Left ventricle myocardium inferior (tissue), 1 donor: ENCODE measurements around the gene WDR27. TPM values are rescaled to one million over a fixed set of nuclear protein-coding genes. Genes with fewer than 3 reads are reported as not detected.
"Not testable (repeated sequence)": the region's sequence is repeated elsewhere in the genome, so short reads cannot be mapped to it uniquely, and the experiment has no call there.

ENCODE experiments used
- DNase-seq: peaks from one replicate; pipeline ENCODE4 v3.0.0-alpha.2; 2020
- H3K27ac ChIP-seq: fragments of 200-600 bp; replicated peaks from 2 replicates; pipeline ENCODE4 v1.8.0; 2021
- H3K27me3 ChIP-seq: fragments of 200-600 bp; 2 replicates; pipeline ENCODE4 v1.8.0; 2021; ENCODE audit warnings: low read depth
- H3K36me3 ChIP-seq: fragments of 200-600 bp; 2 replicates; pipeline ENCODE4 v1.8.0; 2021
- H3K4me1 ChIP-seq: fragments of 200-600 bp; 2 replicates; pipeline ENCODE4 v1.8.0; 2021
- H3K4me3 ChIP-seq: fragments of 200-600 bp; 2 replicates; pipeline ENCODE4 v1.8.0; 2021; ENCODE audit warnings: mild to moderate bottlenecking, moderate library complexity
- H3K9me3 ChIP-seq: fragments of 200-600 bp; replicated peaks from 2 replicates; pipeline ENCODE4 v1.8.0; 2021
- intact Hi-C: fragments of 100-400 bp; cut with micrococcal nuclease; formaldehyde crosslinking; loops from one replicate; pipeline ENCODE4 v1.11.0; 2022
- total RNA-seq: library from RNA; stranded (reverse); fragmentation: NEBNext Ultra II Directional; extraction: Animal tissue kit (Norgen Biotek cat#: 25700); gene quantifications from one replicate; pipeline ENCODE4 v1.2.1, GENCODE V29; 2021
- TF ChIP-seq, protein P1 (sequence below): fragments of 200-600 bp; IDR thresholded peaks from 2 replicates; pipeline ENCODE4 v1.8.0; 2021; ENCODE audit warnings: antibody characterized with exemption, mild to moderate bottlenecking, borderline replicate concordance
- donor health status: DM: no; HTN: yes; CAD: no; lungs with severe emphysema.

Gene WDR27
- total RNA-seq, 1 donor from 2014 or later: 9.1 TPM

DNA sequence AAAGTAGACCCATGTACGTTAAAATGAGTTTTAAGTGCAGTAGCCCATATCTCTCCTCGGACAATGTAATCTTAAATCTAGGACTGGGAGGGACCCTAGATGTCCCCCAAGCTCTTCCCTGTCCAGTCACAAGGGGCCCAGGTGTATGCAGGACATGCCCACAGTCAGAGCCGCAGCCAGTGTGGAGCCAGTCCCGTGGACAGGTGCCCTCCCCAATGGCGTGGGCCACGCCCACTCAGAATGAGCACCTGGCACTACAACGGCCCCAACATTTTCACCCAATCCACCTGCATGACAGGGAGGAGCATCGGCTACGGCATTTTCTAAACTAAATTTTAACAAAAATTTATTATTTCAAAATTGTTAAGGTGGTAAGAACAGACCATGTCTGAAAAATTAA is 53.2 kb downstream of the WDR27 start:
- Histone ChIP-seq H3K36me3 (no peaks in the 10 kb centered on the region), H3K27me3 (no peaks in the 10 kb centered on the region), H3K27ac (no peak overlapping the region), H3K4me3 (no peak overlapping the region), H3K9me3 (no peaks in the 10 kb centered on the region), H3K4me1 (no peaks in the 10 kb centered on the region)
- TF ChIP-seq, protein P1, sequence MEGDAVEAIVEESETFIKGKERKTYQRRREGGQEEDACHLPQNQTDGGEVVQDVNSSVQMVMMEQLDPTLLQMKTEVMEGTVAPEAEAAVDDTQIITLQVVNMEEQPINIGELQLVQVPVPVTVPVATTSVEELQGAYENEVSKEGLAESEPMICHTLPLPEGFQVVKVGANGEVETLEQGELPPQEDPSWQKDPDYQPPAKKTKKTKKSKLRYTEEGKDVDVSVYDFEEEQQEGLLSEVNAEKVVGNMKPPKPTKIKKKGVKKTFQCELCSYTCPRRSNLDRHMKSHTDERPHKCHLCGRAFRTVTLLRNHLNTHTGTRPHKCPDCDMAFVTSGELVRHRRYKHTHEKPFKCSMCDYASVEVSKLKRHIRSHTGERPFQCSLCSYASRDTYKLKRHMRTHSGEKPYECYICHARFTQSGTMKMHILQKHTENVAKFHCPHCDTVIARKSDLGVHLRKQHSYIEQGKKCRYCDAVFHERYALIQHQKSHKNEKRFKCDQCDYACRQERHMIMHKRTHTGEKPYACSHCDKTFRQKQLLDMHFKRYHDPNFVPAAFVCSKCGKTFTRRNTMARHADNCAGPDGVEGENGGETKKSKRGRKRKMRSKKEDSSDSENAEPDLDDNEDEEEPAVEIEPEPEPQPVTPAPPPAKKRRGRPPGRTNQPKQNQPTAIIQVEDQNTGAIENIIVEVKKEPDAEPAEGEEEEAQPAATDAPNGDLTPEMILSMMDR: no peak
- no peak for DNase-seq
- intact Hi-C loops: no loop called here

DNA sequence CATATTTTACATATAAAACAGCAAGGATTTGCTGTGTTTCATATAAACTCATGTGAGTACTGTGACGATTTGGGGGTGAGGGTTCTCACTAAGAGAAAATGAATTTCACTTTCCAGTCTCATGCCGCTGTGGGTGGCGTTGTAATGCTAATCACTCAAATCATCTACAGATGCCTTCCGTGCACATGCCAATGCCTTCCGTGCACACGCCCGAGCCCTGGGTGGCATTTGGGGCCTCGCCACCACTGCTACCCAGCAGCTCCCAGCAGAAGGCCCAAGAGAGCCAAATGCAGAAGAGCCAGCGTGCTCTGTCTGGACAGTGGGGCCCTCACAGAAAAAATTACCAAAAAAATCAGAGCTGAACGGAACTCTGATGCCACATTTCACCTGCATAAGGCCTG is 53.7 kb downstream of the WDR27 start:
- no peaks in the 10 kb centered on the region for H3K9me3 ChIP-seq

DNA sequence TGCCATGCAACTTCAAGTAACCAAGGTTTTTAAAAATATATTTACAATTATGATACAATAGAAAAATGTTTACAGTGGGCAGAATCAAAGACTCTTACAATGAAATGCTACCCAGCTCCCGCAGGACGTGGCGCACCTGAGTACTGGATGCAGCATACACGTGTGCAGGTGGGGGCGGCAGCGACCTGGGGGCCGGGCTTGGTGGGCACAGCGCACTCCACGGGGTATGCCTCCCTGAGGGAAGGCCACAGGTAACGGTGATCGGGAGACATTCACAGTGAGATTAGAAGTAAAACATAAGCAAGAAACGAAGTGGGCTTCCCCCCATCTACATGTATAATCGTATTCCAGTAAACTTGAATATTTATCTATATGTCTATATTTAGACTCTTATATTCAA is 54.2 kb downstream of the WDR27 start:
- Histone ChIP-seq H3K9me3 (no peaks in the 10 kb centered on the region), H3K4me3 (no peak overlapping the region), H3K27me3 (no peaks in the 10 kb centered on the region), H3K4me1 (no peaks in the 10 kb centered on the region), H3K36me3 (no peaks in the 10 kb centered on the region), H3K27ac (no peak overlapping the region)
- no peak for DNase-seq
- intact Hi-C loops: no loop called here
- TF ChIP-seq, protein P1: no peak

More for the DNA sequence above, 53.7 kb downstream of the WDR27 start:
- intact Hi-C loops: no loop called here
- H3K4me1 ChIP-seq: no peaks in the 10 kb centered on the region
- TF ChIP-seq, protein P1: no peak
- H3K27ac ChIP-seq: no peak overlapping the region
- H3K27me3 ChIP-seq: no peaks in the 10 kb centered on the region
- no peaks in the 10 kb centered on the region for H3K36me3 ChIP-seq
- H3K4me3 ChIP-seq: no peak overlapping the region
- DNase-seq: no peak

DNA sequence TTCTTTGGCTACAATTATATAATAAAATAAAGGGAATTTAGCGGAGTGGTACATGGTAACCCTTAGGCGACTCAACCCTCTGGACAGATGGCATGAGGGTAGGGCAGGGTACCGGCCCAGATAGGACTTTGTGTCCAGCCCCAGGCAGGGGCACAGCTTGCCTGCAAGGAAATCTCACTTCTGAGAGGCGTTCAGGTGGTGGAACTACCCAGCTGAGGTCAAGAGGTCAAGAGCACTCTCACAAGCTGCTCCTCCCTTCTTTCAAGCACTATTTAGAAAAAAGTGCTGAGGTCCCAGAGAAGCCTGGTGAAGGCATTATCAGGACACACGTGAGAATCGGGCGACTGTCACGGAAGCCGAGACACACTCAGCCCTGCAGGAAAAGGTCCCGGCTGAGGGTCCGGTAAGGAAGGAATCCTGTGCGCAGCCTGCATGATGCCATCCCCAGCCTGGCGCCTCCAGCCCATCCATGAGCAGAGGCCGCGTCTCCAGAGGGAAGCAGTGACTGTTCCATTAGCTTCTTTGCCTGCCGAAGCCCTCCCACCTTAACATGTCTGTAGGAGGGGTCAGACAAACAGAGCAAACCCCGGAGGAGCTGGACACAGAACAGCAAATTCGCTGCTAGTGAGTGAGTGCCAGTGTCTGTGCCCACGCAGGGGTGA is 54.8 kb downstream of the WDR27 start:
- intact Hi-C loops: no loop called here
- Histone ChIP-seq H3K4me3 (no peak overlapping the region), H3K36me3 (no peaks in the 10 kb centered on the region), H3K9me3 (no peaks in the 10 kb centered on the region), H3K27me3 (no peaks in the 10 kb centered on the region), H3K4me1 (no peaks in the 10 kb centered on the region), H3K27ac (no peak overlapping the region)
- no peak for DNase-seq
- TF ChIP-seq, protein P1: no peak

DNA sequence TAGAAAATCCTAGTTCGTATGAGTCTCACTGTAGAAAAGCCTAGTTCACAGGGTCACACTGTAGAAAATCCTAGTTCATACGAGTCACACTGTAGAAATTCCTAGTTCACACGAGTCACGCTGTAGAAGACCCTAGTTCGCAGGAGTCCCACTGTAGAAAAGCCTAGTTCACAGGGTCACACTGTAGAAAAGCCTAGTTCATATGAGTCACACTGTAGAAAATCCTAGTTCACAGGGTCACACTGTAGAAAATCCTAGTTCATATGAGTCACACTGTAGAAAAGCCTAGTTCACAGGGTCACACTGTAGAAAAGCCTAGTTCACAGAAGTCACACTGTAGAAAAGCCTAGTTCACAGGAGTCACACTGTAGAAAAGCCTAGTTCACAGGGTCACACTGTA is 56.4 kb downstream of the WDR27 start:
- H3K27ac ChIP-seq, H3K4me3 ChIP-seq, H3K27me3 ChIP-seq, H3K9me3 ChIP-seq, H3K36me3 ChIP-seq, H3K4me1 ChIP-seq, DNase-seq, intact Hi-C loops: not testable (repeated sequence)

DNA sequence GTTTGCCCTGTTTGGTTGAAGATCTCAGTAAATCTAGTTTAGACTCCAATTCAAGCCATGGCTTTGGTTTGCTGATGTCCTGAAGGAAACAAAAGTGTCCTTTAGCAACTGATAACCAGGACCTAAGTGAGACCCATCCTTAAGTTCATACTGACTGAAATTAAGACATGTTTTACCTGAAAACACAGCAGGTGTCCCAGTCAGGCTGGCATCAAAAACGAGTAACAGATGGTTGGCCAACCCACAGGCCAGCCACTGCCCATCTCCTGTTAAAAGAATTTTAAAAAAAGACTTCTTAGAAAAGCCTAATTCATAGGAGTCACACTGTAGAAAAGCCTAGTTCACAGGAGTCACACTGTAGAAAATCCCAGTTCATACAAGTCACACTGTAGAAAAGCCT is 58.3 kb downstream of the WDR27 start:
- H3K4me3 ChIP-seq: no peak overlapping the region
- H3K27ac ChIP-seq: no peak overlapping the region
- H3K36me3 ChIP-seq: no peaks in the 10 kb centered on the region
- intact Hi-C loops: no loop called here
- no peak for DNase-seq
- H3K4me1 ChIP-seq: no peaks in the 10 kb centered on the region
- H3K27me3 ChIP-seq: no peaks in the 10 kb centered on the region
- no peaks in the 10 kb centered on the region for H3K9me3 ChIP-seq
- TF ChIP-seq, protein P1: no peak
